SK-N-SH (cell line): ENCODE results near the gene CCDC188.

Experiments
- CTCF ChIP-seq: fragments of 200-600 bp; sonication (generic); IDR thresholded peaks from 2 replicates; pipeline ENCODE4 v1.6.1; 2017; ENCODE audit warnings: antibody characterized with exemption, mild to moderate bottlenecking, moderate library complexity
- GABPA ChIP-seq: IDR thresholded peaks from 2 replicates; pipeline ENCODE4 v1.4.0; 2012; ENCODE audit warnings: low read depth, mild to moderate bottlenecking
- MXI1 ChIP-seq: IDR thresholded peaks from 2 replicates; pipeline ENCODE4 v1.6.1; 2012; ENCODE audit warnings: mild to moderate bottlenecking, low read depth, low read length, improper control_type of control experiment
- NRF1 ChIP-seq: IDR thresholded peaks from 2 replicates; pipeline ENCODE4 v1.6.1; 2012; ENCODE audit warnings: low read depth, mild to moderate bottlenecking, low read length
- POLR2AphosphoS5 ChIP-seq: IDR thresholded peaks from 2 replicates; pipeline ENCODE4 v1.6.1; 2012; ENCODE audit warnings: low read depth, low read length
- RAD21 ChIP-seq: IDR thresholded peaks from 2 replicates; pipeline ENCODE4 v1.6.1; 2012; ENCODE audit warnings: mild to moderate bottlenecking, low read length
- SMC3 ChIP-seq: IDR thresholded peaks from 2 replicates; pipeline ENCODE4 v1.6.1; 2012; ENCODE audit warnings: low read depth, low read length, improper control_type of control experiment
- TAF1 ChIP-seq: IDR thresholded peaks from 2 replicates; pipeline ENCODE4 v1.6.1; 2012; ENCODE audit warnings: low read depth, mild to moderate bottlenecking, low read length, moderate library complexity, borderline replicate concordance
- ZBTB33 ChIP-seq: IDR thresholded peaks from 2 replicates; pipeline ENCODE4 v1.4.0; 2012; ENCODE audit warnings: low read depth, borderline replicate concordance

GRCh38 chr22:20169253-20169822, 18.5 kb upstream of the CCDC188 start:
- TF ChIP-seq CTCF (no peak), MXI1 (no peak), NRF1 (no peak), RAD21 (no peak), GABPA (no peak), ZBTB33 (no peak), POLR2AphosphoS5 (no peak), SMC3 (no peak), TAF1 (no peak)
